ENCODE data around the gene DNMBP.

The DNMBP gene

DNA sequence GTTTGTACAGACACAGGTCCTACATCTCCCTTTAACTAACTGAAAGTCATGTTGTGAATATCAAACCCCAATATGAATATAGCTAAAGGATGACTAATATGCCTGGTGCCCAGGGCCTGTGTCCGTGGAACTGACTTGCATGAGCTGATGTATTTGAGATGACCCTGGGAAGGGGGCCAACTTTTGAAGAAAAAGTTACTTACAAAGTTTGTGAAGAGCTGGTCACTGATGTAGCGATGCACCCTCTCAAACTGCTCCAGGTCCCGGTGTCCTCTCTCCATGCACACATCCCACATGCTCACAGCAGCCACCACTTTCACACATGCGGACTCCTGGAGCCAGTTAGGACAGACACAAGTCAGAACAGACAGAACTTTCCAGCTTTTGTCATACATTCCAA, 121.1 kb downstream of the DNMBP start:
- H4K20me1 ChIP-seq (ENCODE audit: insufficient read depth, low read length) = no peaks in the 10 kb centered on the region
- no peaks in the 10 kb centered on the region for H3K27me3 ChIP-seq (replicated peaks; ENCODE audit: insufficient read depth, low read length)
- no peaks in the 10 kb centered on the region for H3K9me2 ChIP-seq (replicated peaks; ENCODE audit: insufficient read depth, low read length)
- TF ChIP-seq EZH2phosphoT487 (IDR thresholded peaks at IDR 0.05; ENCODE audit: low read length) (no peak), EZH2 (optimal IDR thresholded peaks at IDR 0.05; ENCODE audit: low read depth, low read length) (no peak)
- TF ChIP-seq, protein P1, sequence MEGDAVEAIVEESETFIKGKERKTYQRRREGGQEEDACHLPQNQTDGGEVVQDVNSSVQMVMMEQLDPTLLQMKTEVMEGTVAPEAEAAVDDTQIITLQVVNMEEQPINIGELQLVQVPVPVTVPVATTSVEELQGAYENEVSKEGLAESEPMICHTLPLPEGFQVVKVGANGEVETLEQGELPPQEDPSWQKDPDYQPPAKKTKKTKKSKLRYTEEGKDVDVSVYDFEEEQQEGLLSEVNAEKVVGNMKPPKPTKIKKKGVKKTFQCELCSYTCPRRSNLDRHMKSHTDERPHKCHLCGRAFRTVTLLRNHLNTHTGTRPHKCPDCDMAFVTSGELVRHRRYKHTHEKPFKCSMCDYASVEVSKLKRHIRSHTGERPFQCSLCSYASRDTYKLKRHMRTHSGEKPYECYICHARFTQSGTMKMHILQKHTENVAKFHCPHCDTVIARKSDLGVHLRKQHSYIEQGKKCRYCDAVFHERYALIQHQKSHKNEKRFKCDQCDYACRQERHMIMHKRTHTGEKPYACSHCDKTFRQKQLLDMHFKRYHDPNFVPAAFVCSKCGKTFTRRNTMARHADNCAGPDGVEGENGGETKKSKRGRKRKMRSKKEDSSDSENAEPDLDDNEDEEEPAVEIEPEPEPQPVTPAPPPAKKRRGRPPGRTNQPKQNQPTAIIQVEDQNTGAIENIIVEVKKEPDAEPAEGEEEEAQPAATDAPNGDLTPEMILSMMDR (IDR thresholded peaks at IDR 0.05; ENCODE audit: low read length) = no peak
- H2AFZ ChIP-seq (ENCODE audit: low read length) = no peak overlapping the region
- no peaks in the 10 kb centered on the region for H3K79me2 ChIP-seq (ENCODE audit: low read length)
- no peaks in the 10 kb centered on the region for H3K4me1 ChIP-seq (ENCODE audit: low read length)
- no peak overlapping the region for H3K4me3 ChIP-seq (ENCODE audit: low read length)
- no peaks in the 10 kb centered on the region for H3K9me3 ChIP-seq (replicated peaks; ENCODE audit: insufficient read depth, low read length)
- no peaks in the 10 kb centered on the region for H3F3A ChIP-seq (ENCODE audit: insufficient read depth, low read length)
- H3K36me3 ChIP-seq (replicated peaks; ENCODE audit: insufficient read depth, low read length) = no peaks in the 10 kb centered on the region
- H3K4me2 ChIP-seq (ENCODE audit: low read depth, low read length) = no peak overlapping the region
- no peak overlapping the region for H3K27ac ChIP-seq (ENCODE audit: low read length)
- H3K9ac ChIP-seq (ENCODE audit: low read length) = no peak overlapping the region
- no peak for DNase-seq

DNA sequence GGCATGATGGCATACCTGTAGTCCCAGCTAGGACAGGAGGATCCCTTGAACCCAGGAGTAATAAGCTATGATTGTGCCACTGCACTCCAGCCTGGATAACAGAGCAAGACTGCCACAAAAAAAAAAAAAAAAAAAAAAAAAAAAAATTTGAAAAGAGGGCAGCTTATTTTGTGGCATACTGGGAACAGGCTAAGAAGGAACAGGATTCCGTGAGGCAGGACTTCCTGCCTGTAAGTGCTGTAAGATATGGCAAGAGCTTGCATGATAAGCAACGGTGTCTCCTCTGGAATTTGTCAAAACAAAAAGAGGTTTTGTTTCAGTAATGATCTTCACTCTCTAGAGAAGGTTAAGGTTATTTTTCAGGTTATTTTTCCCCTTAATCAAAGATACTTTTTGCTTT, 126.2 kb downstream of the DNMBP start:
- Histone ChIP-seq H3K79me2 (ENCODE audit: low read length) (no peaks in the 10 kb centered on the region), H3K9ac (ENCODE audit: low read length) (no peak overlapping the region), H3K9me3 (replicated peaks; ENCODE audit: insufficient read depth, low read length) (no peaks in the 10 kb centered on the region), H3F3A (ENCODE audit: insufficient read depth, low read length) (no peaks in the 10 kb centered on the region), H3K4me2 (ENCODE audit: low read depth, low read length) (no peak overlapping the region), H3K27me3 (replicated peaks; ENCODE audit: insufficient read depth, low read length) (no peaks in the 10 kb centered on the region), H3K9me2 (replicated peaks; ENCODE audit: insufficient read depth, low read length) (no peaks in the 10 kb centered on the region), H3K4me1 (ENCODE audit: low read length) (no peaks in the 10 kb centered on the region), H2AFZ (ENCODE audit: low read length) (no peak overlapping the region), H3K27ac (ENCODE audit: low read length) (no peak overlapping the region), H3K36me3 (replicated peaks; ENCODE audit: insufficient read depth, low read length) (no peaks in the 10 kb centered on the region), H3K4me3 (ENCODE audit: low read length) (no peak overlapping the region), H4K20me1 (ENCODE audit: insufficient read depth, low read length) (no peaks in the 10 kb centered on the region)
- TF ChIP-seq EZH2phosphoT487 (IDR thresholded peaks at IDR 0.05; ENCODE audit: low read length) = no peak
- no peak for TF ChIP-seq EZH2 (optimal IDR thresholded peaks at IDR 0.05; ENCODE audit: low read depth, low read length)
- TF ChIP-seq, protein P1 (IDR thresholded peaks at IDR 0.05; ENCODE audit: low read length) = no peak
- no peak for DNase-seq

DNA sequence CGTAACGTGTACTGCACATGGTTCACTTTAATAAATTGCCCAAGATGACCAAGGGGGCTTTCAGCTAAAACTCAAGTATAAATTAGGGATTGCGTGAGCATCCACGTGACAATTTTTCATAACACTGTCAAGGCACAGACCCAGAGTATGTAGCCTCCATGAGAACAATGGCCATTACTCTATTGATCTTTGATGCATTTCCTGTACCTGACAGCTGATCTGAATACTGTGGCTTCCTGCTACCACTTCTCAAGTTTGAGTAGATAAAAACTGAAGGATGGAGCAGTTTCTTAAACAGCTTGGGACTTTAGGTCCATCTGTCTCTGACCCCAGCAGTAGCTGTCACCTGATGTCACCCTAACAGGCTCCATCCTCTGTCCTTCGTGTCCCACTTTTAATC, 128.4 kb downstream of the DNMBP start:
- no peak for DNase-seq
- TF ChIP-seq EZH2phosphoT487 (IDR thresholded peaks at IDR 0.05; ENCODE audit: low read length) (no peak), EZH2 (optimal IDR thresholded peaks at IDR 0.05; ENCODE audit: low read depth, low read length) (no peak)
- TF ChIP-seq, protein P1 (IDR thresholded peaks at IDR 0.05; ENCODE audit: low read length) = no peak
- Histone ChIP-seq H3K27me3 (replicated peaks; ENCODE audit: insufficient read depth, low read length) (no peaks in the 10 kb centered on the region), H3K9ac (ENCODE audit: low read length) (no peak overlapping the region), H3K79me2 (ENCODE audit: low read length) (no peaks in the 10 kb centered on the region), H4K20me1 (ENCODE audit: insufficient read depth, low read length) (no peaks in the 10 kb centered on the region), H3K4me1 (ENCODE audit: low read length) (no peaks in the 10 kb centered on the region), H3K4me3 (ENCODE audit: low read length) (no peak overlapping the region), H3K27ac (ENCODE audit: low read length) (no peak overlapping the region), H3K9me3 (replicated peaks; ENCODE audit: insufficient read depth, low read length) (no peaks in the 10 kb centered on the region), H3F3A (ENCODE audit: insufficient read depth, low read length) (no peaks in the 10 kb centered on the region), H3K9me2 (replicated peaks; ENCODE audit: insufficient read depth, low read length) (no peaks in the 10 kb centered on the region), H3K36me3 (replicated peaks; ENCODE audit: insufficient read depth, low read length) (no peaks in the 10 kb centered on the region), H2AFZ (ENCODE audit: low read length) (no peak overlapping the region), H3K4me2 (ENCODE audit: low read depth, low read length) (no peak overlapping the region)
